Activated T-helper 2 cell treated with anti-CD3 and anti-CD28 coated beads, Interferon-gamma antibody, Interleukin-2, Interleukin-4, amounts not matched to agents 10 μg/mL and 5 μg/mL and 100 μg/mL, durations not matched to agents 14 hours and 24 hours and 36 hours (primary cell): ENCODE results near the gene YIPF6. TPM values are rescaled to one million over a fixed set of nuclear protein-coding genes. Genes with fewer than 3 reads are reported as not detected.

Source experiments
- DNase-seq: peaks from one replicate; pipeline ENCODE4 v3.0.0; 2021; ENCODE audit warnings: low spot score
- H3K27ac Mint-ChIP-seq: one replicate; pipeline ENCODE4 v1.8.0; 2021; ENCODE audit warnings: mixed read lengths
- H3K27me3 Mint-ChIP-seq: one replicate; pipeline ENCODE4 v1.8.0; 2021; ENCODE audit warnings: low read depth, mixed read lengths
- H3K36me3 Mint-ChIP-seq: one replicate; pipeline ENCODE4 v1.8.0; 2021; ENCODE audit warnings: low read depth, mixed read lengths
- H3K4me1 Mint-ChIP-seq: one replicate; pipeline ENCODE4 v1.8.0; 2021; ENCODE audit warnings: low read depth, mixed read lengths
- H3K4me3 Mint-ChIP-seq: one replicate; pipeline ENCODE4 v1.8.0; 2021; ENCODE audit warnings: low read depth, mild to moderate bottlenecking, moderate library complexity, mixed read lengths
- H3K9me3 Mint-ChIP-seq: one replicate; pipeline ENCODE4 v1.8.0; 2021; ENCODE audit warnings: mixed read lengths
- intact Hi-C: fragments of 100-400 bp; cut with micrococcal nuclease; formaldehyde crosslinking; loops from one replicate; pipeline ENCODE4 v1.15.1; 2023
- total RNA-seq: library from RNA; stranded (reverse); gene quantifications from 2 replicates; pipeline ENCODE4 v1.2.3, GENCODE V29; 2022

YIPF6 gene
- total RNA-seq, 1 donor from 2014 or later, result 26.2 TPM

- Mint-ChIP-seq H3K27me3 (no peaks in the 10 kb centered on the region), H3K4me1 (peaks cover 16% of the 10 kb centered on the region), H3K27ac (no peak overlapping the region), H3K9me3 (no peaks in the 10 kb centered on the region), H3K36me3 (peaks cover 2% of the 10 kb centered on the region), H3K4me3 (no peak overlapping the region)
- intact Hi-C loops, result loop anchor here (5.0 kb wide), 1 partner anchor 118 kb away; no protein-coding TSS in a partner anchor
- DNase-seq, result no peak
Measured at GRCh38 chrX:68574240-68574639, 75.4 kb downstream of the YIPF6 start.

GRCh38 chrX:68579810-68580209 is 81.0 kb downstream of the YIPF6 start:
- no peaks in the 10 kb centered on the region for H3K27me3 Mint-ChIP-seq
- intact Hi-C loops, result no loop called here
- no peak for DNase-seq
- no peak overlapping the region for H3K27ac Mint-ChIP-seq
- H3K9me3 Mint-ChIP-seq, result peaks cover 5% of the 10 kb centered on the region
- no peaks in the 10 kb centered on the region for H3K36me3 Mint-ChIP-seq
- no peak overlapping the region for H3K4me3 Mint-ChIP-seq
- no peaks in the 10 kb centered on the region for H3K4me1 Mint-ChIP-seq

DNA sequence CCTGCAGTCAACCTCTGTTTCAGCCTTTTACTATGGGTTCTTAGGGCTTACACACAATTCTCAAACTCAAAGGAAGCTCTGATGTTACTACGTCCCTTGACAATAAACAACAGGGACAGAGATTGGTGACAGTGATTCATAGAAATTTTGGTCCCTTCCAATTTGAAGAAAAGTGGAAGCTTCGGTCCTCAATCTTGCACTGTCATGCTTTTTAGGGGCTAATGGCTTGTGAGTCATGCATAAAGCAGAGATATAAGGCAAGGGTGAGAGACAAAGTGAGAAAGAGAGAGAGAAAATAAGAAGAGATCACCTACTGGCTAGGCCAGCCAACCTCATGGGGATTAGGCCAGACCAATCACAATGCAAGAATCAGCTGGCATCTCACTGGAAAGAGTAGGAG is 85.4 kb downstream of the YIPF6 start:
- no peaks in the 10 kb centered on the region for H3K4me1 Mint-ChIP-seq
- H3K27me3 Mint-ChIP-seq, result no peaks in the 10 kb centered on the region
- H3K27ac Mint-ChIP-seq, result no peak overlapping the region

More for the DNA sequence above, 85.4 kb downstream of the YIPF6 start:
- DNase-seq, result no peak
- Mint-ChIP-seq H3K36me3 (peaks cover 2% of the 10 kb centered on the region), H3K4me3 (no peak overlapping the region), H3K9me3 (peaks cover 14% of the 10 kb centered on the region)
- intact Hi-C loops, result no loop called here

Other genes starting within 250 kb of the YIPF6 start
- gene OPHN1, start 65.6 kb upstream of the YIPF6 start, total RNA-seq, result 0.07 and 0.21 TPM in 2 replicates
- gene STARD8, start 148.6 kb downstream of the YIPF6 start, total RNA-seq, result 7.5 and 7.9 TPM in 2 replicates